GM19193 (cell line): ENCODE results near the gene RGS9.

Source experiments
- POLR2A ChIP-seq: IDR thresholded peaks from 4 replicates; pipeline ENCODE4 v1.6.1; 2011; ENCODE audit not compliant: insufficient read depth, insufficient read length; ENCODE audit errors: extremely low read depth

Gene RGS9

GRCh38 chr17:65139101-65139764 is 2.1 kb downstream of the RGS9 start:
- TF ChIP-seq POLR2A = no peak

GRCh38 chr17:65142247-65142646 is 5.1 kb downstream of the RGS9 start:
- no peak for TF ChIP-seq POLR2A

- no peak for TF ChIP-seq POLR2A
These were observed 6.9 kb downstream of the RGS9 start for GRCh38 chr17:65143889-65144604.

GRCh38 chr17:65145743-65146142 is 8.6 kb downstream of the RGS9 start:
- no peak for TF ChIP-seq POLR2A

- no peak for TF ChIP-seq POLR2A
These were observed 10.8 kb downstream of the RGS9 start for GRCh38 chr17:65147955-65148354.

GRCh38 chr17:65154770-65155589 is 17.8 kb downstream of the RGS9 start:
- TF ChIP-seq POLR2A = no peak

GRCh38 chr17:65155622-65156021 is 18.5 kb downstream of the RGS9 start:
- no peak for TF ChIP-seq POLR2A

GRCh38 chr17:65156185-65156834 is 19.1 kb downstream of the RGS9 start:
- no peak for TF ChIP-seq POLR2A

- no peak for TF ChIP-seq POLR2A
These were observed 19.8 kb downstream of the RGS9 start for GRCh38 chr17:65156835-65157565.

- TF ChIP-seq POLR2A = no peak
These were observed 20.9 kb downstream of the RGS9 start for GRCh38 chr17:65158041-65158440.

GRCh38 chr17:65158622-65159021 is 21.5 kb downstream of the RGS9 start:
- no peak for TF ChIP-seq POLR2A

- no peak for TF ChIP-seq POLR2A
These were observed 23.3 kb downstream of the RGS9 start for GRCh38 chr17:65160516-65160915.

- no peak for TF ChIP-seq POLR2A
These were observed 26.9 kb downstream of the RGS9 start for GRCh38 chr17:65163990-65164495.

GRCh38 chr17:65166787-65167186 is 29.6 kb downstream of the RGS9 start:
- no peak for TF ChIP-seq POLR2A
